Hematopoietic multipotent progenitor cell treated with erythropoietin and hydrocortisone succinate and interleukin-3 and kit ligand, for 15 days (in vitro differentiated cells): ENCODE measurements around the gene TTC28.
"Not testable (repeated sequence)": the region's sequence is repeated elsewhere in the genome, so short reads cannot be mapped to it uniquely, and the experiment has no call there.

Experiments used
- DNase-seq: peaks from one replicate; pipeline ENCODE4 v3.0.0-alpha.2; 2015; ENCODE audit warnings: low spot score

TTC28 gene

GRCh38 chr22:28406246-28406645, 273.4 kb downstream of the TTC28 start:
- DNase-seq: no peak

GRCh38 chr22:28405588-28405987, 274.1 kb downstream of the TTC28 start:
- DNase-seq: no peak

- no peak for DNase-seq
Observed at GRCh38 chr22:28402539-28402938, 277.1 kb downstream of the TTC28 start.

- no peak for DNase-seq
Observed at GRCh38 chr22:28402060-28402459, 277.6 kb downstream of the TTC28 start.

- DNase-seq: no peak
Observed at GRCh38 chr22:28398981-28399380, 280.7 kb downstream of the TTC28 start.

- DNase-seq: no peak
Observed at GRCh38 chr22:28398355-28398754, 281.3 kb downstream of the TTC28 start.

GRCh38 chr22:28397306-28397705, 282.3 kb downstream of the TTC28 start:
- DNase-seq: no peak

GRCh38 chr22:28395920-28396753, 283.5 kb downstream of the TTC28 start:
- no peak for DNase-seq

GRCh38 chr22:28395520-28395919, 284.1 kb downstream of the TTC28 start:
- DNase-seq: no peak

- no peak for DNase-seq
Observed at GRCh38 chr22:28394513-28395110, 285.0 kb downstream of the TTC28 start.

- no peak for DNase-seq
Observed at GRCh38 chr22:28381429-28382167, 298.0 kb downstream of the TTC28 start.

GRCh38 chr22:28379951-28380350, 299.7 kb downstream of the TTC28 start:
- no peak for DNase-seq

- DNase-seq: no peak
Observed at GRCh38 chr22:28379075-28379779, 300.4 kb downstream of the TTC28 start.

- DNase-seq: no peak
Observed at GRCh38 chr22:28375761-28376534, 303.7 kb downstream of the TTC28 start.

- no peak for DNase-seq
Observed at GRCh38 chr22:28373831-28374230, 305.8 kb downstream of the TTC28 start.

- no peak for DNase-seq
Observed at GRCh38 chr22:28369854-28370253, 309.8 kb downstream of the TTC28 start.

GRCh38 chr22:28366856-28367255, 312.8 kb downstream of the TTC28 start:
- no peak for DNase-seq

GRCh38 chr22:28365371-28365770, 314.3 kb downstream of the TTC28 start:
- DNase-seq: no peak

- not testable (repeated sequence) for DNase-seq
Observed at GRCh38 chr22:28364105-28364504, 315.5 kb downstream of the TTC28 start.

- no peak for DNase-seq
Observed at GRCh38 chr22:28360939-28361338, 318.7 kb downstream of the TTC28 start.

- no peak for DNase-seq
Observed at GRCh38 chr22:28358312-28358711, 321.3 kb downstream of the TTC28 start.

- DNase-seq: no peak
Observed at GRCh38 chr22:28357193-28357592, 322.4 kb downstream of the TTC28 start.
